GM21737 (cell line): ENCODE measurements around the gene INPP4B.
"Not testable (repeated sequence)": the region's sequence is repeated elsewhere in the genome, so short reads cannot be mapped to it uniquely, and the experiment has no call there.

Experiments
- ATAC-seq: cut with Tn5 transposase; IDR thresholded peaks from one replicate; pipeline ENCODE4 v1.9.1; 2021; ENCODE audit warnings: mild to moderate bottlenecking, moderate library complexity; ENCODE audit not compliant: unreplicated experiment

Gene INPP4B

DNA sequence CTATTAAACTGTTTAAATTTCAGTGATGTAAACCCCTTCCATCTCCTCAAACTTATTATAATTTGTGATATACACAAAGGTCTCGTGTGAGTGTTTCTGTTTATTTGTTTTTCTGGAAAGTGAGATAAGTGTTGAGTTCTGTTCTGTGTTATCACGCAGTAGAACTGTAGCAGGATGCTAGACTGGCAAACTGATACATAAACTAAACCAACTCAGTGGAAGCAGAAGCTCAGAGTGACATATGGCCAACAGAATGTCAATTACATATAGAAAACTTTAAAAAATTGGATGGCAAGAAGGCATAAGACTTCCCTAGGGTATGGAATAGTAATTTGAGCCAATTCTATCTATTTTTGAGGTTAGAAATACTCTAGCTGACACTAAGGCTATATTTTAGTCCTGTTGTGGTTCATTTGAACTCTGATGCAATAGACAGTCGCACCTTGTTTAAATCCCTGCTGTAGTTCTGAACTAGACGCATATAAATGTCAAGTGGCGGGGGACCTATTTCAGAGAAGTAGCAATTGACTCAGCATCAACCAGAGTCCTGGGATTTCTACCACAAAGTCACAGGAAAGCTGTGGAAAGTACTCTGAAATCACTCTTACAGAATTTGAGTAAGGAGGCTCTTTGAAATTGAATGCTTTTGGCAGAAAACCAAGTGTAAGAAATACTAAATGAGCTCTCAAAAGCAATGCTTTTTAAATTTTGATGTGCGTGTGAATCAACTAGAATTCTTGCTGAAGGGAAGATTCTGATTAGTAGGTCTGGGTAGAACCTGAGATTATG lies 294.4 kb downstream of the INPP4B start:
- ATAC-seq = no peak

DNA sequence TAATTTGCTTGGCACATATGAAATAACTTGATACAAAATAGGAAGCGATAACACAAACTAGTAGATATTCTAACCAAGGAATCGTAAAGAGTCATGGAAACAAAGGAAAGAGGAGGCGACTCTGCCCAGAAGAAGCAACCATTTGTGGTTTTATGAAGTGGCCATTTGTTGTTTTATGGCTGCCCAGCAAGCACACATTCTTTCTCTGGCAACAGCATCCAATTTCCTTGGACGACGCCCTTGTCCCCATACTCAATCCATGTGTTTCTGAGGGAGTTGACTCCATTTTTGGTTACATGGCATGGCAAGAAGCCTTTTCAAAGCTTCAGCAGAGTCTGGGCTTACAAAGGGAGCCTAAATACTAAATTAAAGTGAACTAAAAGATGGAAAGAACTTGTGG lies 295.1 kb downstream of the INPP4B start:
- no peak for ATAC-seq

DNA sequence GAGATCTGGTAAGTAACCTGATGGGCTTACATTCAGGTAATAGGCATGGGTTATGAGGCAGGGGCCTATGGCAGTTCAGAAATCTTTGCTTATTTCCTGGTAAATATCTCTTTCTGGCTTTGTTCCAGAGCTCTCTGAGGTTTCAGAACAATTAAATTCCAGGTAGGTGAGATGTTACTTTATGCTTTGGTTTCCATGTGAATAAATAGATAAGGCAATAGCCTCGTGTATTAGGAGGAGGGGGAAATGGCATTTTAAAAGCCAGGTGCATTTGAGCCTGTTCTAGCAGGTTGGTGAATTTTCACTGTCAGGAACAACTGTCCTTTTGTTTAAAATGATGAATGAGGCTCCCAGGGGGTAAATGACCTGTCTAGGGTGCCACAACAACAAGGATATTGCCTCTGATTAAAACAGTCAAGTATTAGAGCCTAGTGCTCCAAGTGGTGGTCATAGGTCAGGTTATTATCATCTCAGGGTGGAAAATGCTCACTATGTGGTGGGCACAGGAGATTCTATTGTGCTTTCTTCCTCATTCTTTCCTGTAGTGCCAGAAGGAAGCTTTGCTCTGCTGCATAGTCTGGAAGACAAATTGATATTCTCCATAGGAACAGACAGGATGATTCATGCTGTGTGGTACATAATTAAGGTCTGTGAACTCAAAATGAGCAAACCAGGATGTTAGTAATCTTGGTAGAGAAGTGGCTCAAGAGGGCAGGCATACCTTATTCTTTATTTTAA lies 296.2 kb downstream of the INPP4B start:
- no peak for ATAC-seq

DNA sequence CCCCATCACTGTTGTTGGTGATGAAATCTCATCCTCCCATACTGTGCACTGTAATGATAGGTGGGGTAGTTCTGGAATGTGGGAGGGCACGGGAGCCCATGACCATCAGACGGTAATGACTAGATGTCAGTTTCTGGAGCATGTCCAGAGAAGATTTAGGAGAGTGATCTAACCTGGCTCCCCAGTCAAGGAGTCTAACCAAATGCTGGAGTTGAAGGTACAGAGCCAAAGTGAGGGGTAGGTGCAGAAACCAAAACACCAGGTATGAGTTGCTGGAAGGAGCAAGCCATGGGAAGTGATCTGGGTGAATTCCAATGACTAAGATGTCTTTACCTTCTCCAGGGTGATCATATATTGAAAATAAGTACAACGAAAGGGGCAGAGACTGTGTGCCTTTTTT lies 296.9 kb downstream of the INPP4B start:
- ATAC-seq = no peak

DNA sequence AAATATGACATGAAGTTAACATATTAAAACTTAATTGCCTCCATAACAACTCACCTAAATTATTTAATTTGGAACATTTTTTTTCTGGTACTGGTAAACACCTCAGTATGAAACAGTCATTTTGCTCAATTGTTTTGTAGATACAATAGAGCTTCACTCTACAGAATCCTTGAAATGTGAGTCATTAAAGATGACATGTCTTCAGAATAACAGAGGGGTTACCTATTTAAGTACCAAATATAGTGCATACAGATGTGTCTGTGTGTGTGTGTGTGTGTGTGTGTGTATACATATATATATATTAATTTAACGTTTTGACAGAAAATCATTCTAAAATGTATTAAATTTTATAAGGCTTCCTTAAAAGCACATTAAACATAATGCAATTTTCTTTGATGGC lies 297.6 kb downstream of the INPP4B start:
- ATAC-seq = no peak

DNA sequence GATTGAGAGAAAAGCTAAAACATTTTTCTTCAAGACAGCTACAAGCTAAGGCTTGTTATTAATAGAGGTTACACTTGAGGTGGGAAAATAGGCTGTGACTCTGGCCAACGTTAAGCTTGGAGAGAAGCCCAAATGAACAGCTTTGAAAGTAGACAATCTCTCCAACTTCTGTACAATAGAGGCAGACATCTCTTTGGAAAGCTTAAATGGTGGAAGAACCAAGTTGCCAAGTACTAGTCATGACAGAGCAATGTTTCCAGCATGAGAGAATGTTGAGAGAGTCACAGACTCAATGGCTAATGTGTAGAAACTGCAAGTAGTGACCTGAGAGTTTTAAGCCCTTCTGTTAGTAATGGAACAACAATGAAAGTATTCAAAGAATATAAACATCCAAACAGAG lies 298.1 kb downstream of the INPP4B start:
- no peak for ATAC-seq

DNA sequence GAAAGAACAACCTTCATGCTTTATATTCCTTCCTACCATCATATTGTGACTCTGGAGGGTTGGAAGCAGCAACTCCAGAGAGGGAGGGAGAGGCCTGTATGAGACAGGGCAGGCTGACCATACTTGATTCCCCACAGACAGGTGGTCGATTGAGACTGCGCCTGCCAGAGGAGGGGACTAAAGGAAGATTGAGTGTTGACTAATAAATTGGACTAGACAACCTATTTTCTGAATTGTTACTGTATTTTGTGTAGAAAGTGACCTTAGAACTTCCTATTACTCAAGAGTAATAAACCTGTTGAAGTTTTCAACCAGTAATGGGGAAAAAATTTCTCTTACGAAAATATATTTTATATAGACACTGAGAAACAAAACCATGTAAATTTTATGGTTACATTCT lies 301.5 kb downstream of the INPP4B start:
- no peak for ATAC-seq

DNA sequence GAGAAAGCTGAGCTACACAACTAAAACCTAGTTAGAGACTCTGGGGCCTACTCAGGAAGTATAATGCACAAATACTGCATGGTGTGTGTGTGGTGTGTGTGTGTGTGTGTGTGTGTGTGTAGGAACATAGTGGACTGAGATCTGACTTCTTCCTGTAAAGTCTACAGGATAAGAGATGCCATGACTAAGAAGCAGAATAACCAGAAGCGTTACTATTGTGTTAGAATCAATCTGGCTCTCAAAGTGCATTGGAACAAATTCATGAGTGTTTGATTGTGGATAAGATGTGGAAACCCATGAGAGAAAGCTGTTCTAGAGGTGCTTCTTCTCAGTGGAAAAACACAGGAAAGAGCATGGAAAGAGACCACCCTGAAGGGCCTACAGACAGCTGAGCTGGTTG lies 302.1 kb downstream of the INPP4B start:
- no peak for ATAC-seq

DNA sequence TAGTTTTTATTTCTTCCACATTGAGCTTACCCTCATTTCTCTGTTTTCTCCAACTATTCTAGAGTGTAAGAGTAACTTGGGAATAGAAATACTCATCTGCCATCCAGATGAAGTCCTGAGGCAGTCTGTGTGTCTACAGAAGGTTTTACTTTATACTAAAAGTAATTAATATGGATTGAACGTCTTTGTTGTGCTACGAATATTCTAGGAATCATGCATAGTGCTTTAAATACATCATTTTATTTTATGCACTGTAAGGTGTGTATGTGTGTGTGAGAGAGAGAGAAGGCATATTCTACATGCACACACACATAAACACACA lies 305.7 kb downstream of the INPP4B start:
- ATAC-seq = no peak

DNA sequence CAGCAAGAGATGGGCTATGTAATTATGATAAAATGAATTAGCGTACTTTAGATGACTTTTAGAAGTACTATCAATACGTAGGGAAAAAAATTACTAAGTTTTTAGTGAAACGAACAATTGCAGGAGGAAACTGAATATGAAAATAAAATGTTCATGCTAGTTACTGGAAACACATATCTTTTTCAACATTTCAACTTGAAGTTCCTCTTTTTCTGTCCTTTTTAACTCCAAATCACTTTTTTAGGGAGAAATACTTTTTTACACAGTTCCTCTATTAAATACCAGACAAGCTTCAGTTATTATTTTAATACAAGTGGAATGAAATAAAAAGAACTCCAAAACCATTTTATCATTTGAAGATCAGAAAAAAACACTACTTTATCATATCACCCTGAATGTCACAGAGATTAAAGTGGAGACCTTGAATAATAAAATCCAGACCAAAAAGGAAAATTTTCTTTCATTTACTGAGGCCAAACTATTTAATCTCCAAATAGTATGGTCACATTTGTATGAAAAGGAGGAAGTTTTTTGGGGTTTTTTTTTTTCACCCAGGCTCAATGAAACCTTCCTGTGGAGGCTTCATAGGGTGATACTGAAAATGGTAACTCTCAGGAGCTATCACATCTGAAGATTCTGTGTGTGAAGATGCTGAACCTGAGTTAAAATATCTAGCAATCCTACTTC lies 306.2 kb downstream of the INPP4B start:
- no peak for ATAC-seq

DNA sequence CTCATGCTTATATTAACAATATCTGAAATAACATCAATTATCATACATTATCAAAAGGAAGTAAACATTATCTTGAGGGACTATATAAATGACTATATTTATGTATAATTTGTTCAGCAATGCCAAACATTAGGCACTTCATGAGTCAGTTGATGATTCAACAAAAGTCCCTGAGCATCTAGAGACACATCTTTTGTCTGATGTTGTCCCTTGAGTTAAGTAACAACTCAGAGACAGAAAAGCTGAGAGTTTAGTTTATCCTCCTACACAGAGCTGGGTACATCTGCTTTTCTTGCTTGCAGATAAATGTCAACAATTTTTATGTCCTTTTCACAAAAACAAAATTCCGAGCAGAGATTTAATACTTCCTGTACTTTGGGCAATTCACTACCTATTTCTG lies 311.1 kb downstream of the INPP4B start:
- ATAC-seq = no peak

DNA sequence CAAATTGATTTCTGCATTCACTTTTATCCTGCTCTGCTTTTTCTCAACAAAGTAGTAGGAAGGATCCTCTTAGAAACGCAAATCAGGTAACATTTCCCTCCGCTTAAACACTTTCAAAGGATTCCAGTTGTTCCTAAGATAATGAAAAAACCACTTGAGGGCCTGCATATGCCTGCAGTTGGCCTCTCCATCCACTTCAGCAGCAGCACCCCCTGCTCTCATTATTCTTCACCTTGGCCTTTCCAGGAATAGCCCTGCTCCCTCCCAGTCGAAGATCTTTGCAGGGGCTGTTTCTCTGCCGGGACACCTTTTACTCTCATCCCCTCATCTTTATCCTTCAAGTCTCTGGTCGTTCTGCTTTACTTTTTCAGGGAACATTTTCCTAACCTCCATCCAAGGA lies 314.0 kb downstream of the INPP4B start:
- ATAC-seq = no peak

DNA sequence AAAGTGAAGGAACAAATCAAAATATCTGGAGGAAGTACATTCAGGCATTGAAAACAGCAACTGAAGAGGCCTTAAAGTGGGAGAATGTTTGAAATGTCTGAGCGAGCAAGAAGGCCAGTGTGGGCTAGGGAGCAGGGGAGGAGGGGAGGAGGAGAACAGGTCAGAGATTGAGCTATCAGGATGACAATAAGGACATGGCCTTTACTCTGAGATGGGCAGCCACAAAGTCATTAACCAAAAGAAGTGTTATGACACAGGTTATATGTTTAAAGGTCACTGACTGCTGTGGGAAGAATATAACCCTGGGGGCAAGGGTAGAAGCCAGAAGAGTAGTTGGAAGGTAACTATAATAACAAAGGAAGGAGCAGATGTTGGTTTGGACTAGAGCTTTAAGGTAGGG lies 315.4 kb downstream of the INPP4B start:
- ATAC-seq = no peak

DNA sequence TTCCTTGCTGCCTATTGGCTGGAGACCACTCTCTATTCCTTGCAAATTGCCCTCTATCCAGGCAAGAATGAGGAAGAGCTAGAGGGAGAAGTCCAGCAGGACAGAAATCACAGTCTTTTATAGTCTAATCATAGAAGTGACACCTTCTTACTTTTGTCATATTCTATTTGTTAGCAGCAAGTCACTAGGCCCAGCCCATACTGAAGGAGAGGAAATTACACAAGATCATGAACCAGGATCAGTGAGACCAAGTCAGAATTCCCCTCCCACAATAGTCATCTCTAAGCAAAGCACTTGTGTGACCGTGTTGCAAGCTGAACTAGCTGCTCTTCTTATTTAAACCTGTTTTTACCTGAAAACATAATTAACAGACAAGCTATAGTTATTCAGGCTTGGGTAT lies 317.7 kb downstream of the INPP4B start:
- ATAC-seq = no peak

DNA sequence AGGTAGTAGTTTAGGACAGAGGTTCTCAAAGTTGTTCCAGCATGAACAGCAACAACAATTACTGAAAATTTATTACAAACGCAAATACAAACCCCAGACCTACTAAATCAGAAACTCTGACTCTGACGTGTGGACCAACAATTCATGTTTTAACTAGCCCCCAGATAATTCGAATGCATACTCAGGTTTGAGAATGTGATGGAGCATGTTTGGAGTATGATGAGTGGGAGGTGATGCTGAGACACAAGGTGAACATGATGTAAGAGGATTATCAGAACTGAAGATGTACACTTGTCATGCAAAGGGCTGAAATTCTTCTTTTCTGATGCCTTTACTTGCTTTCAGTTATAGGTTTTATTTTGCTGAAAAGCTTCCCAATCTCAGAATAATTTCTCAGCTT lies 323.0 kb downstream of the INPP4B start:
- no peak for ATAC-seq

DNA sequence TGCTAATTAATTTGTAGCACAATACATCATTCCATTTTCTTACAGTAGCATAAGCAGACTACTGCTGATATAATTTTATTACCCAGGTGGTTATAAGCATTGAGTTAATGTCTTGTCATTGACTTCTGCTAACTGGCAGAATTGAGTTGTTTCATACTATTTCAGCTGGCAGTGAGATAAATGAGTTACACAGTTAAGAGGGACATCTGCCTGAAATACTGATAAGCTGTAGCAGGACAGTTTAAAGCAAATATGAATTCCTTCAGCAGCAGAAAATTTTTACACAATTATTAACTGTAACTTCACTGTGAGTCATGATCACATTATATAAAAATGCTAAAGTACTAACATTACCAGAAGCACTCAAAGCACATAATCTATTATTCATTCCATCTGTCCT lies 326.8 kb downstream of the INPP4B start:
- ATAC-seq = no peak

DNA sequence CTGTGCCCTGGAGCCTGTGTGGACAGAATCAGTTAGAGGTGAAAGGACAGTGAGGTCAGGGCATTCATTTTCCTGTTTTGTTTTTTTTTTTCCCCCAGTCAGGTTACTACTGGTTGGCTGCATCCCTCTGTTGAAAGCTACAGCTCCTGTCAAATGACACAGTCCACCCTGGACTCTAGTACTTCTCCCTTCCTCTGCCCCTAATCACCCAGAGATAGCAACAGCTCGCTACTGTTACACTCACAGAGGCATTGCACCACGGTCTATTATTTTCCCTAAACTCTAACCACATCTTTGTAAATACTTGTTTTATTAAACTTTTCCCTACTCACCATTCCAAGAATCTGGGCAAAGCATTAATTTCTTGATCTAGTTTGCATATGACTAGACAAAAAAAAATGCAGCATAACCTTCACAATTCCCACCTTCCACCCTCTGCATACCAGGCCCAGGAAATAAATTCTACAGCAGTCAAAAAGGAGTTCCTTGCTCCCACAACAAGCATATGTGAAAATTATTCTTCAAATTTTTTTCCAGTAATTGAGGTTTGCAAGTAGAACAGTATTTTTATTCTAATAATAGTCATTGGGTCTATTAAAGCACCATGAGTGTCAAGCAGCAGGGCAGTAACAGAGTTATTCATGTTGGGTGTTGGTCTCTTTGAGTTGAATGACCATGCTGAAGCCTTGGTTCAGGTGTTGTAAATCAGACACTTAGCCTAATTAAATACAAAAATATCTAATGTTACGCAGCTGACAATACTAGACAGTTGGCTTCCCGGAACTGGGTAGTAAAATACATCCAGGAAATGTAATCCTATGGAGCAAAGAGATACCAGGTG lies 329.2 kb downstream of the INPP4B start:
- no peak for ATAC-seq

DNA sequence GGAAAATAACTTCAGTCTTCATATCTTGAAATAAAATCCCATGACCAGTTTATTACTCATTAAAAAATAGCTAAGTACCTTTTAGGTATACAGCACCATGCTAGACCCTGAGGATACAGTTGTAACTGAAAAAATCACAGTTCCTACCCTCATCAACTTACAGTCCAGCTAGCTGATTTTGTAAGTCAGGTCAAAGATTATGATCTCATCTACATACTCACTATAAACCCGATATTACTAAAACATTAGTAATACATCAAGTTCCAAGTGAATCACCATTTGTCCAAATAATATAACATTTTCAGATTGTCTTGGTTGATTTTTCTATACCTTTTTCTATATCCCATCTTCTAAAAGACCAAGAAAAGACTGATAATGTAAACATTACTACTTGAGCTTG lies 333.9 kb downstream of the INPP4B start:
- no peak for ATAC-seq

DNA sequence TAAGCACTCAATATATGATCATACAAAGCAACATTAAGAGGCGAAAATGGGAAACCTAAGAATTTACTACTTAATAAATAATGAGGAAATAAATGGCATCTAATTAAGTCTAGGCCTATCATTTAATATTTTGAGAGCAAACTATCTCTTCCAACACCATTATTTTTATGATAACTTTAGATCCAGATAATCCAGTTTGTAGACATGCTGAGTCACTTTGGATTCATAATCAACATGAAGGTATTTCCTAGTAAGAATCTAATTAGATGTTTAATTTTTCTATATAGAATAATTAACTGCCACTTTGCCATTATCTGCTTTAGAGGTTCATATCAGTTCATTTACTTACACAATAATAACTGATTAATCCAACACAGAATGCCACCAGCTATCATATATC lies 336.2 kb downstream of the INPP4B start:
- ATAC-seq = no peak

DNA sequence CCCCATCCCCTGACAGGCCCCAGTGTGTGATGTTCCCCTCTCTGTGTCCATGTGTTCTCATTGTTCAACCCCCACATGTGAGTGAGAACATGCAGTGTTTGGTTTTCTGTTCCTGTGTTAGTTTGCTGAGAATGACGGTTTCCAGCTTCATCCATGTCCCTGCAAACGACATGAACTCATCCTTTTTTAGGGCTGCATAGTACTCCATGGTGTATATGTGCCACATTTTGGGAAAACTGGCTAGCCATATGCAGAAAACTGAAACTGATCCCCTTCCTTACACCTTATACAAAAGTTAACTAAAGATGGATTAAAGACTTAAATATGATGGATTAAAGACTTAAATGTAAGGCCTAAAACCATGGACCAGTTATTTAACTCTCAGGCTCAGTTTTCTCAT lies 336.7 kb downstream of the INPP4B start:
- not testable (repeated sequence) for ATAC-seq

DNA sequence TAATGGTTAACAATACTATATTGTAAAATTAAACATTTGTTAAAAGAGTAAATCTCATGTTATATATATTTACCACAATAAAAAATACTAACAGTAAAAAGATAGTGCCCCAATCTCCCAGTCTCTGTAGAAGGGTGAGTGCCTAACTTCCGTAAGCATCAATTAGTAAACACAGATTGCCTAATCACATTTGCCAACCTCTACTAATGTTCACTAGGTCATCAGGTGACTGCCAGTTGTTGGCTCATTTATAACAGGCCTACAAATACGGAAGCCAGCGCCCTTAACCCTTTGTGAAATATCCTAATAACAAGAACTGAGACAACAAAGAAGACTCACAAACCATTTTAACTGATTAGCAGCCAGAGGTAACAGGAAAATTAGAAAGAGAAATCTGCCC lies 345.1 kb downstream of the INPP4B start:
- no peak for ATAC-seq
